SH-SY5Y (cell line): ENCODE data around the gene ATP13A1.

Source experiments
- GATA2 ChIP-seq: IDR thresholded peaks from 2 replicates; pipeline ENCODE4 v1.6.1; 2011; ENCODE audit warnings: mild to moderate bottlenecking, low read depth, low read length
- GATA3 ChIP-seq: IDR thresholded peaks from 2 replicates; pipeline ENCODE4 v1.6.1; 2011; ENCODE audit warnings: low read depth, mild to moderate bottlenecking, low read length, moderate library complexity

GRCh38 chr19:19656451-19657396, 6.8 kb downstream of the ATP13A1 start:
- TF ChIP-seq GATA3 (no peak), GATA2 (no peak)
